Gastroesophageal sphincter (tissue), 4 donors: Measurements from ENCODE around the gene TNFSF12. TPM values are rescaled to one million over a fixed set of nuclear protein-coding genes. Genes with fewer than 3 reads are reported as not detected.

Experiments
- ATAC-seq: fragments of 150-250 bp; one replicate; pipeline ENCODE4 v1.9.1; 2016; ENCODE audit warnings: mild to moderate bottlenecking, moderate library complexity
- H3K27ac ChIP-seq, 4 donors: fragments of 200-600 bp; sonication (generic) in 3 of 4; 1 replicate in 3 of 4; 2 replicates in 1 of 4; pipeline ENCODE4 v1.5.1; 2016 to 2019
- H3K27me3 ChIP-seq: fragments of 200-600 bp; sonication (generic); one replicate; pipeline ENCODE4 v1.5.1; 2019
- H3K36me3 ChIP-seq, 2 donors: fragments of 200-600 bp; sonication (generic); one replicate each; pipeline ENCODE4 v1.5.1; 2019; ENCODE audit warnings: control low read depth in 1 of 2
- H3K4me1 ChIP-seq, 3 donors: fragments of 200-600 bp; sonication (generic); 1 replicate in 2 of 3; 2 replicates in 1 of 3; pipeline ENCODE4 v1.5.1; 2016 to 2019; ENCODE audit warnings: control low read depth in 2 of 3
- H3K4me3 ChIP-seq, 2 donors: fragments of 200-600 bp; sonication (generic); one replicate each; pipeline ENCODE4 v1.5.1; 2019; ENCODE audit warnings: mild to moderate bottlenecking in 1 of 2, moderate library complexity in 1 of 2
- H3K9me3 ChIP-seq, 3 donors: fragments of 200-600 bp; sonication (generic); one replicate each; pipeline ENCODE4 v1.5.1; 2017 to 2019; ENCODE audit warnings: control low read depth in 2 of 3
- CTCF ChIP-seq, 4 experiments: fragments of 200-600 bp in 2 of 4; fragments of 450-650 bp in 2 of 4; sonication (generic) in 1 of 4; IDR thresholded peaks; one replicate each; pipeline ENCODE4 v1.5.1; 2017 to 2019; ENCODE audit warnings: antibody characterized with exemption in 4 of 4, mild to moderate bottlenecking in 2 of 4, moderate library complexity in 2 of 4
- EP300 ChIP-seq: sonication (generic); formaldehyde crosslinking; IDR thresholded peaks from one replicate; pipeline ENCODE4 v1.6.1; 2017; ENCODE audit warnings: antibody characterized with exemption, mild to moderate bottlenecking
- POLR2A ChIP-seq, 2 donors: fragments of 450-650 bp; IDR thresholded peaks; one replicate each; pipeline ENCODE4 v1.6.1; 2017; ENCODE audit warnings: antibody characterized with exemption in 2 of 2, mild to moderate bottlenecking in 2 of 2, moderate library complexity in 1 of 2
- POLR2AphosphoS5 ChIP-seq: sonication (generic); formaldehyde crosslinking; IDR thresholded peaks from one replicate; pipeline ENCODE4 v1.6.1; 2017; ENCODE audit warnings: antibody characterized with exemption
- WGBS, 2 donors: methylation state at CpG; one replicate each; pipeline ENCODE4 v1.1.5; 2018; ENCODE audit warnings: low coverage in 1 of 2; 5-methylcytosine and 5-hydroxymethylcytosine counted together
- total RNA-seq, 4 donors: library from RNA; depleted of rRNA; stranded (reverse); fragments of >200 nt; gene quantifications; one replicate each; pipeline ENCODE4 v1.1.0, GENCODE V29; 2016

TNFSF12 gene
- total RNA-seq, 4 donors from 2014 or later = 61.1 to 108 (median 84.7) TPM

GRCh38 chr17:7576432-7576937, 27.6 kb downstream of the TNFSF12 start:
- H3K36me3 ChIP-seq = peaks cover 0 to 55% of the 10 kb centered on the region in 2 donors
- 76 to 85% methylated on average over 3 to 8 of the region's 14 CpGs for WGBS, 2 donors
- H3K27me3 ChIP-seq = no peaks in the 10 kb centered on the region
- ATAC-seq = no peak
- no peaks in the 10 kb centered on the region for H3K9me3 ChIP-seq
- H3K27ac ChIP-seq = no peak overlapping the region
- no peak for TF ChIP-seq EP300
- peak; percentile 2 for TF ChIP-seq POLR2AphosphoS5
- peaks cover 0 to 81% (median 27%) of the 10 kb centered on the region in 3 donors for H3K4me1 ChIP-seq
- no peak overlapping the region for H3K4me3 ChIP-seq

DNA sequence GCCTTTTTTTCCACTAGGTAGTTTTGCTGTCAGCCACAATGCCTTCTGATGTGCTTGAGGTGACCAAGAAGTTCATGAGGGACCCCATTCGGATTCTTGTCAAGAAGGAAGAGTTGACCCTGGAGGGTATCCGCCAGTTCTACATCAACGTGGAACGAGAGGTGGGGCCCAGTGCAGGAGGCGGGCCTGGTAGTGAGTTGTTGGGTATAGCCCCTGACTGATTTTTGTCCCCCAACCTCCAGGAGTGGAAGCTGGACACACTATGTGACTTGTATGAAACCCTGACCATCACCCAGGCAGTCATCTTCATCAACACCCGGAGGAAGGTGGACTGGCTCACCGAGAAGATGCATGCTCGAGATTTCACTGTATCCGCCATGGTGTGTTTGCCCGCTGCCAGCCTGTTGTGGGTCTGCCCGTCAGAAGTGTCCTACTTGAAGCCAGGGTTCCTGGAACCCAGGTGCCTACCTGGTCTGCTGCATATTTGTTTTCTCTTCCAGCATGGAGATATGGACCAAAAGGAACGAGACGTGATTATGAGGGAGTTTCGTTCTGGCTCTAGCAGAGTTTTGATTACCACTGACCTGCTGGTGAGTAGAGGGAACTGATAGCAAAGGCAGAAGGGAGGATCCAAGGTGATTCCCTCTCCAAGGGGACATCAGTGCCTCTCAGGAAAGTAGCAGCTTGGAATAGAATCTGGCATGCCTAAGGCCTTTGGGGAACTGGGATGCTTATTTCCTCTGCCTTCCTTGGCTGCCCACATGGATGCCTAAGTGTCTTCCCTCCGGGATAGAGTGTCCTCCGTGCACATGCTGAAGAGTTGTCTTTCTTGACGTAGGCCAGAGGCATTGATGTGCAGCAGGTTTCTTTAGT, 28.7 kb downstream of the TNFSF12 start:
- TF ChIP-seq POLR2A (IDR thresholded peaks at IDR 0.05) = no peak
- no peak for TF ChIP-seq POLR2AphosphoS5
- TF ChIP-seq EP300 = no peak
- TF ChIP-seq CTCF (IDR thresholded peaks at IDR 0.05) = no peak
- no peak for ATAC-seq
- H3K4me1 ChIP-seq = peaks cover 0 to 88% (median 33%) of the 10 kb centered on the region in 3 donors
- WGBS, 2 donors = 64 to 66% methylated on average over 8 to 12 of the region's 17 CpGs
- H3K4me3 ChIP-seq = no peak overlapping the region
- peak overlapping the region in 2 of 4 donors; percentile 20 to 92 for H3K27ac ChIP-seq
- H3K36me3 ChIP-seq = peaks cover 0 to 54% of the 10 kb centered on the region in 2 donors
- no peaks in the 10 kb centered on the region for H3K9me3 ChIP-seq
- H3K27me3 ChIP-seq = no peaks in the 10 kb centered on the region

DNA sequence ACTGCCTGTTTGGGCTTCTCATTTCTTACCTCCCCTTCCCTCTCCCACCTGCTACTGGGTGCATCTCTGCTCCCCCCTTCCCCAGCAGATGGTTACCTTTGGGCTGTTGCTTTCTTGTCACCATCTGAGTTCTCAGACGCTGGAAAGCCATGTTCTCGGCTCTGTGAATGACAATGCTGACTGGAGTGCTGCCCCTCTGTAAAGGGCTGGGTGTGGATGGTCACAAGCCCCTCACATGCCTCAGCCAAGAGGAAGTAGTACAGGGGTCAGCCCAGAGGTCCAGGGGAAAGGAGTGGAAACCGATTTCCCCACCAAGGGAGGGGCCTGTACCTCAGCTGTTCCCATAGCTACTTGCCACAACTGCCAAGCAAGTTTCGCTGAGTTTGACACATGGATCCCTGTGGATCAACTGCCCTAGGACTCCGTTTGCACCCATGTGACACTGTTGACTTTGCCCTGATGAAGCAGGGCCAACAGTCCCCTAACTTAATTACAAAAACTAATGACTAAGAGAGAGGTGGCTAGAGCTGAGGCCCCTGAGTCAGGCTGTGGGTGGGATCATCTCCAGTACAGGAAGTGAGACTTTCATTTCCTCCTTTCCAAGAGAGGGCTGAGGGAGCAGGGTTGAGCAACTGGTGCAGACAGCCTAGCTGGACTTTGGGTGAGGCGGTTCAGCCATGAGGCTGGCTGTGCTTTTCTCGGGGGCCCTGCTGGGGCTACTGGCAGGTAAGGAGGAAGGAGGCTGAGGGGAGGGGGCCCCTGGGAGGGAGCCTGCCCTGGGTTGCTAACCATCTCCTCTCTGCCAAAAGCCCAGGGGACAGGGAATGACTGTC, 30.4 kb downstream of the TNFSF12 start, which contains the start of gene CD68:
CD68 (plus strand) TSS at position 638 of the 833 bp plus-strand sequence; CDS start at position 678, 40 bp downstream.
- Histone ChIP-seq H3K27me3 (no peaks in the 10 kb centered on the region), H3K9me3 (no peaks in the 10 kb centered on the region), H3K4me1 (peaks cover 2 to 92% (median 39%) of the 10 kb centered on the region in 3 donors), H3K27ac (peak within 1 kb of the TSS; percentile 26 to 94 (median 84)), H3K4me3 (peak within 1 kb of the TSS in 1 of 2 donors; percentile 64), H3K36me3 (peaks cover 0 to 49% of the 10 kb centered on the region in 2 donors)
- ATAC-seq = peak; percentile 65
- WGBS, 2 donors = 0% methylated on average over 1 of the region's 7 CpGs; no CpG with 5 or more reads in 1 of the 2 donors
- peak; percentile 49 to 53 for TF ChIP-seq POLR2A (IDR thresholded peaks at IDR 0.05)
- TF ChIP-seq POLR2AphosphoS5 = peak; percentile 89
- TF ChIP-seq EP300 = no peak
- TF ChIP-seq CTCF (IDR thresholded peaks at IDR 0.05) = no peak

GRCh38 chr17:7579834-7580603, 31.2 kb downstream of the TNFSF12 start:
- peaks cover 0 to 41% of the 10 kb centered on the region in 2 donors for H3K36me3 ChIP-seq
- TF ChIP-seq EP300 = no peak
- TF ChIP-seq CTCF (IDR thresholded peaks at IDR 0.05) = no peak
- TF ChIP-seq POLR2AphosphoS5 = no peak
- no peak for TF ChIP-seq POLR2A (IDR thresholded peaks at IDR 0.05)
- H3K27me3 ChIP-seq = no peaks in the 10 kb centered on the region
- H3K9me3 ChIP-seq = no peaks in the 10 kb centered on the region
- H3K4me1 ChIP-seq = peaks cover 2 to 92% (median 39%) of the 10 kb centered on the region in 3 donors
- WGBS, 2 donors = 76 to 91% methylated on average over 4 to 6 of the region's 12 CpGs
- peak overlapping the region in 1 of 2 donors; percentile 64 for H3K4me3 ChIP-seq
- no peak for ATAC-seq
- H3K27ac ChIP-seq = peak overlapping the region; percentile 26 to 94 (median 84)
